ENCODE data around the gene SORCS1.

Gene SORCS1

GRCh38 chr10:107163881-107164861 lies at the start of gene SORCS1:
TSS of gene SORCS1 (minus strand) at chr10:107164706.
- peak in 9 of 10 donors; percentile 40 to 93 (median 52) for DNase-seq
- intact Hi-C loops (cut with DNase I) = no loop called here

GRCh38 chr10:107214261-107214660 lies 49.8 kb upstream of the SORCS1 start:
- intact Hi-C loops (cut with DNase I) = no loop called here
- DNase-seq = peak in 1 of 10 donors; percentile 61

- DNase-seq = peak in 1 of 10 donors; percentile 41
- intact Hi-C loops (cut with DNase I) = no loop called here
These were observed 49.4 kb upstream of the SORCS1 start for GRCh38 chr10:107213861-107214260.

- intact Hi-C loops (cut with DNase I) = no loop called here
- DNase-seq = peak in 2 of 10 donors; percentile 61 to 85
These were observed 42.3 kb upstream of the SORCS1 start for GRCh38 chr10:107206833-107207232.

GRCh38 chr10:107169516-107169915 lies 5.0 kb upstream of the SORCS1 start:
- intact Hi-C loops (cut with DNase I) = no loop called here
- DNase-seq = no peak

- intact Hi-C loops (cut with DNase I) = no loop called here
- DNase-seq = no peak
These were observed 4.2 kb upstream of the SORCS1 start for GRCh38 chr10:107168738-107169137.

- intact Hi-C loops (cut with DNase I) = no loop called here
- no peak for DNase-seq
These were observed 1.9 kb upstream of the SORCS1 start for GRCh38 chr10:107166403-107166802.

- intact Hi-C loops (cut with DNase I) = no loop called here
- DNase-seq = no peak
These were observed 486 bp upstream of the SORCS1 start for GRCh38 chr10:107164992-107165391.

GRCh38 chr10:107163076-107163855 lies 1.2 kb downstream of the SORCS1 start:
- peak in 1 of 10 donors; percentile 11 for DNase-seq
- intact Hi-C loops (cut with DNase I) = no loop called here

- intact Hi-C loops (cut with DNase I) = no loop called here
- DNase-seq = peak in 1 of 10 donors; percentile 7
These were observed 3.6 kb downstream of the SORCS1 start for GRCh38 chr10:107160866-107161265.

- no peak for DNase-seq
- intact Hi-C loops (cut with DNase I) = no loop called here
These were observed 4.6 kb downstream of the SORCS1 start for GRCh38 chr10:107159871-107160270.

- intact Hi-C loops (cut with DNase I) = no loop called here
These were observed 7.4 kb downstream of the SORCS1 start for GRCh38 chr10:107157071-107157470.

GRCh38 chr10:107152087-107152486 lies 12.4 kb downstream of the SORCS1 start:
- intact Hi-C loops (cut with DNase I) = no loop called here

More at GRCh38 chr10:107157071-107157470, 7.4 kb downstream of the SORCS1 start:
- no peak for DNase-seq

GRCh38 chr10:107148906-107149305 lies 15.6 kb downstream of the SORCS1 start:
- no peak for DNase-seq
- intact Hi-C loops (cut with DNase I) = loop anchor here (10.0 kb wide), 1 partner anchor 444 kb away; no protein-coding TSS in a partner anchor

More at GRCh38 chr10:107152087-107152486, 12.4 kb downstream of the SORCS1 start:
- no peak for DNase-seq

- no peak for DNase-seq
- intact Hi-C loops (cut with DNase I) = loop anchor here (10.0 kb wide), 1 partner anchor 440 kb away; no protein-coding TSS in a partner anchor
These were observed 20.0 kb downstream of the SORCS1 start for GRCh38 chr10:107144490-107144889.

- DNase-seq = no peak
- intact Hi-C loops (cut with DNase I) = loop anchor here (10.0 kb wide), 1 partner anchor 437 kb away; no protein-coding TSS in a partner anchor
These were observed 22.9 kb downstream of the SORCS1 start for GRCh38 chr10:107141524-107142061.

- intact Hi-C loops (cut with DNase I) = no loop called here
- DNase-seq = no peak
These were observed 25.3 kb downstream of the SORCS1 start for GRCh38 chr10:107139237-107139636.

- no peak for DNase-seq
- intact Hi-C loops (cut with DNase I) = no loop called here
These were observed 30.9 kb downstream of the SORCS1 start for GRCh38 chr10:107133656-107134055.

GRCh38 chr10:107129000-107129399 lies 35.5 kb downstream of the SORCS1 start:
- DNase-seq = no peak
- intact Hi-C loops (cut with DNase I) = no loop called here

GRCh38 chr10:107126512-107127065 lies 37.9 kb downstream of the SORCS1 start:
- no peak for DNase-seq
- intact Hi-C loops (cut with DNase I) = no loop called here
